ENCODE measurements around the gene HDLBP.
A peak's percentile ranks its signal among the peaks of the same experiment; 100 is the strongest.
"Not testable (repeated sequence)": the region's sequence is repeated elsewhere in the genome, so short reads cannot be mapped to it uniquely, and the experiment has no call there.

The HDLBP gene

GRCh38 chr2:241329669-241330615 lies 14.5 kb upstream of the HDLBP start:
- no peak for DNase-seq (ENCODE audit: low read depth)

DNA sequence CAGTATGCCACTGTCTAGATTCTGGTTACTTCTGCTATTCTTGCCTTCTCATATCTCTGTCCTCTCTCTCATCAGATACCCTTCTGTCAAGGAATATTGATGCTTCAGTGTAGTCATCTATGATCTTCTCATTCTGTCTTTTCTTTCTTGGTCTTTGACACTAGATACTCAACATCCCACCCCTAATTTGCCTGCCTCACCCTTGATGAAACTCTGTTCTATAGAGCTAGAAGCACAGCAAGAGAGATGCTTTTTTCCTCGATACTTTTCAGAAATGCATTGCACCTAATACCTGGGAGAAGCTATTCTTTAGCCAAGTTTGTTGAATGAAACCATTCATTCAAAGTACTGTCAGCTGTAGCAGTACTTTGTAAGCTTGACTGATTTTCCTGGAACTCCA lies 9.8 kb upstream of the HDLBP start:
- DNase-seq (ENCODE audit: low read depth) = no peak

DNA sequence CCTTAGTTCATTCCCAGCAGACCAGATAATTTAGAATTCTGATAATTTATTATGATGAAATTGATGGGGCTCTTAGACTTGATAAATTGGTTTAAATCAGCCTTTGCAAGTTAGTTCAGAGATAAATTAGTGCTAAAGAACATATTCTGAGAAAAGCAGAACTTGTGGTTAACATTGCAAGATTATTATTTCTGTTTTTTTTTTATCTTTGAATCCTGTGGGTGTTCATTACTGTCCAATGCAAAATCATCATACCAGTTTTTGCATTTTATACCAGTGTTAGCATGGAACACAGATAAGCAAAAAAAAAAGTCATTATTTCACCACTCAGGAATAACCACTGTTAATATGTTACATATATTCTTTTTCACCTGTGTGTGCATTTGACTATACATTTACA lies 9.3 kb upstream of the HDLBP start:
- DNase-seq (ENCODE audit: low read depth) = no peak

- no peak for DNase-seq (ENCODE audit: low read depth)
These were observed 8.3 kb upstream of the HDLBP start for GRCh38 chr2:241323778-241324177.

DNA sequence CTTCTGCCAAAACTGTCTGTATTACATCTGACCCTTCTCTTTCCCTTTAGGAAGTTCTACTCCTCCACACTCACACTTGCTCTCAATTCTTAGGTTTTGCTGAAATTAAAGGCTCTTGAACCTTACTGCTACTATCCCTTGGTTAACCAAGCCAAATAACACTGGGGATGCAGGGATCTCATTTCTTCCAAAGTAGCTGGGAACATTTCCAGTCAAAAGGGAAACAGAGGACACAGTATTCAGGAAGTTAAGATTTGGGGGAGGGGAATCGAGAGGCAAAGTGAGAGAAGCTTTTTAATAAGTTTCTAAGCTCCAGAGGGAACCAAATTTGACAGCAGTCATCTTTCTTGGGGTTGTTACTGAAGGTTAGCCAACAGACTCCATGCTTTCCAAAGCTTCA lies 6.4 kb upstream of the HDLBP start:
- no peak for DNase-seq (ENCODE audit: low read depth)

- no peak for DNase-seq (ENCODE audit: low read depth)
These were observed 5.6 kb upstream of the HDLBP start for GRCh38 chr2:241321033-241321432.

DNA sequence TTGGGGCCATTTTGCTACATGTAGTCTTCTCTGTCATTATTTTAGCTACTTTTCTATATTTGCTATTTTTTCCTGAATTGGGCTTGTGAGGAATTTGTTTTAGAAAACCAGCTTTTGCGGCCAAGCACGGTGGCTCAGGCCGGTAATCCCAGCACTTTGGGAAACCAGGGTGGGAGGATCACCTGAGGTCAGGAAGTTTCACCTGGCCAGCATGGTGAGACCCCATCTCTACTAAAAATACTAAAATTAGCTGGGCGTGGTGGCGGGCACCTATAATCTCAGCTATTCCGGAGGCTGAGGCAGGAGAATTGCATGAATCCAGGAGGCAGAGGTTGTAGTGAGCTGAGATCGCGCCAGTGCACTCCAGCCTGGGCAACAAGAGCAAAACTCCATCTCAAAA lies 4.9 kb upstream of the HDLBP start:
- DNase-seq (ENCODE audit: low read depth) = no peak

- DNase-seq (ENCODE audit: low read depth) = not testable (repeated sequence)
These were observed 3.4 kb upstream of the HDLBP start for GRCh38 chr2:241318830-241319229.

DNA sequence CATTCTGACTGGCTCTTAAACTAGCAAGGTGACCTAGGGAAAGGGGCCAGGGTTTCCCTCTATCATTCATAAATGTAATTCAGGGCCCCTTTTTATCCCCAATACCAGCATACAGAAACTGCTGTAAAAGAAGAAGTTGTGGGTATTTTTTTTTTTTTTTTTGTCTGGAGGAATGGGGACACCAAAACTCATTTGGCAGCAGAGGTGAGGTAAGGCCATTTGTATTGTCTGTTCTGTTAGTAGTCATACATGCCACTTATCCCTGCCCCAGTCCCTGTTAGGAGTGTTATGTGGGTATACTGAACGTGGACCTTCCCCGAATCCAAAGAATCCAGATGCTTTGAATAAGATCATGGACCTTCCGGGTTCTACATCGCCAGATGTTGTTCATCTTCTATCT lies 1.9 kb upstream of the HDLBP start:
- DNase-seq (ENCODE audit: low read depth) = no peak

- no peak for DNase-seq (ENCODE audit: low read depth)
These were observed 1.4 kb upstream of the HDLBP start for GRCh38 chr2:241316825-241317224.

- DNase-seq (ENCODE audit: low read depth) = no peak
These were observed 583 bp upstream of the HDLBP start, which contains the start of gene SEPTIN2 for GRCh38 chr2:241315879-241316631. SEPTIN2 (plus strand) TSS chr2:241315925; CDS start chr2:241324233, 8,308 bp downstream.

DNA sequence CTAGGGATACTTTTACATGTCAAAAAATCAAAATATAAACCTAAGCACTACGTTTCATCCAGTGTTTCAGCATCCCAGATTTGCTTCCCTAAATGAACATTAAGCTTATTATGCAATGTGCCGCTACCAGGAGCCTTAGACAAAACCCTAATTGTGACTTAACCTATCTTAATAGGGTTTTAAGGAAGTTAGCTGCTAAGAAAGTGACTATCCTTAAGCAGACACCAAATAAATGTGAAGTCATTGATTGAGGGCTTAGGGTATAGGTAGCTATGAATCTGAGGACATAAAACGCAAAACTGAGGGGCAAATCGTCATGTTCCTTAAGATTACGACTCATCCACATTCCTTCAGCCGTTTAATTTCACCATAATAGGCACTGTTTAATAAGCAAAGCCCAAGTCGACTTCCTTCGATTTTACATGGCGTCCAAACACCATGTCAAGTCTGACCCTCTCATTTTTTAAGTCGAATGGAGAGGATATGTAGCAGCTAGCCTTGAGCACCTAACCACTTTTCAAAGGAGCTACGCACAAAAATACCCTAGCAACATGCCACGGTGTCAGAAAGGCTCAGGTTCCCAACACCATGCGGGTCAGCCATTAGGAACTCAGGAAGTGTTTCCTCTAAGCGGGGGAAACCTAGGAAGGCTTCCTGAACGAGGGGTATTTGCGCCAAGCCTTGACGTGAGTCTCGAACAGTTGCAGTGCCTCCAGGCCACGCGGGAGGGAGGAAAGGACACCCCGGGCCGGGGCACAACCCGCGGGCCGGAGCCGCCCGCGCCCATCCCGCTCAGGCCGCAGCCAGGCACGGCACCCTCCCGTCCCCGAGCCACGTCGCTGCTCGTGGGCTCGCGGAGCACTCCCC lies 1.0 kb downstream of the HDLBP start:
- no peak for DNase-seq (ENCODE audit: low read depth)

GRCh38 chr2:241313543-241314095 lies 1.9 kb downstream of the HDLBP start:
- no peak for DNase-seq (ENCODE audit: low read depth)

DNA sequence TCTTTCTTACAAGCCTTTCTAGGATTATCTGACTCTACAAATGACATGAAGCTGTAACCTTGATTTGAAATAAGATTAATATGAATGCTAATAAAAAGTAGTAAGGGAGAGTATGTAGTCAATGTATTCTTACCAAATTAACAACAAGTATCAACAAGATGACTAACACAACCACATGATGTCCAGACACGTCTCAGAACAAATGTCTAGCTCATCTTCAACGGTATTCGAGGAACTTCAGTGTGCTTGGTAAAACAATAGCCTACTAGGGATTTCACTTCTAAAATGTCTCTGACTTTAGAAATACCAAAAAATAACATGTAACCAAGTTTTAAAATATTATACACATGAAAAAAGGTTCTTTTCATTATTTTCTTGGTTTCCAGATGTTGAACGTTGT lies 3.4 kb downstream of the HDLBP start:
- no peak for DNase-seq (ENCODE audit: low read depth)

- DNase-seq (ENCODE audit: low read depth) = no peak
These were observed 4.4 kb downstream of the HDLBP start for GRCh38 chr2:241310917-241311566.

GRCh38 chr2:241309684-241310117 lies 5.8 kb downstream of the HDLBP start:
- peak; percentile 46 for DNase-seq (ENCODE audit: low read depth)

DNA sequence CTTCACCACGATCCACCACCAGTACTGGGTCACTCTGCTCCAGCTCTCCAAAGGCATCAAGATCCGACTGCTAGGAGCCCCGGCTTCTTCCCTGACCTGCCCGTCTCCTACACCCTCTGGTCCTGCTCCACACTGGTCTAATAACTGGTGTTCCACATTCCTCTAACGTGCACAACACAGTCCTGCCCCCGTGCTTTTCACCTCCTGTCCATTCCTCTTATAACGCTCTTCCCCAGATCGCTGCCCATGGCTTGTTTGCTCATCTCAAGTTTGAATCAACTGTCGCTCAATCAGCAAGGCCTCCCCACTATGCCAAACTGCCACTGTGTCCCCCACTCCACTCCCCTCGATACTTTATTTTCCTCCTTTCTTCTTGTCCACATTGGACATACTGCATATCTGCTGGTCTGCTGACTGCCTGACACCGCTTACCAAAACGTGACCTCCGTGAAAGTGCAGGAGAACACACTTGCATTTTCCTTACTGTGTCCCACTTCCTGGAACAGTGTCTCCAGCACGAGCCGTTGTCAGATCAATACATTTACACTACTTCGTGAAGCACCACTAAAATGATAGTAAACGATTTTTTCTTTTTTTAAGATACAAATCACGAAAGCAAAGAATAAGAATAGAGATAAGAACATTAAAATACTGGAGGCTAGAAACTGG lies 6.5 kb downstream of the HDLBP start:
- no peak for DNase-seq (ENCODE audit: low read depth)

- DNase-seq (ENCODE audit: low read depth) = no peak
These were observed 7.2 kb downstream of the HDLBP start for GRCh38 chr2:241308267-241308666.

- DNase-seq (ENCODE audit: low read depth) = no peak
These were observed 8.4 kb downstream of the HDLBP start for GRCh38 chr2:241307055-241307454.

DNA sequence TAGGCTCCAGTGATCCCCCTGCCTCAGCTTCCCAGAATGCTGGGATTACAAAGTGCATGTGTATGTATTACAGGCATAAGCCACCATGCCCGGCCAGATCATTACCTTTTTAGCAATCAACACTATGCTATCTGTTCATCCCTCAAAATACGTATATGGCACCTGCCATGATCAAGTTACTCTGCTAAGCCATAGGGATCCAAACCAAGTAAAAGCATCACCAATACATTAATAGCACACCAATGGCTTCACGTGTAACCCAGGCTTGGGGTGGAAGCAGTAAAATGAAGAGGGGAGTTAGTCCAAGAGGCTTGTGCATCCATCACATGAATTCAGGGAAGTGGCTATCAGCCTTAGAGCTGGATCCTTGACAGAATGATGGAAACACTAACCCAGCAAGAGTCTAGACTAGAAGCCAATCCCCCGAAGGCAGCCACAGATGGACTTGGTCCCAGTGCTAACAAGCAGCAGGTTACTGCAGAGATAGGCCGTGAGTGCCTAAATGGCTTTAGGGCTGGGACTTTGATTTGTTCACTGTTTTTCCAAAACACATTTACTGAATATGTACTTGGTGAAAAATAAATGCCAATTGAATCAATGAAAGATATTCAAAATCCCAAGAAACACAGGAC lies 11.3 kb downstream of the HDLBP start:
- DNase-seq (ENCODE audit: low read depth) = no peak

All from stimulated activated CD8-positive, alpha-beta memory T cell treated with anti-CD3 and anti-CD28 coated beads, Interleukin-12 subunit alpha, Interleukin-12 subunit beta, amount 100 ng/mL, for 4 hours (primary cell).